Lung (tissue), 12 donors: ENCODE measurements around the gene C1orf21. TPM values are rescaled to one million over a fixed set of nuclear protein-coding genes. Genes with fewer than 3 reads are reported as not detected.
A peak's percentile ranks its signal among the peaks of the same experiment; 100 is the strongest.

Source experiments
- ATAC-seq: fragments of 200-7000 bp; cut with Tn5 transposase; one replicate; pipeline ENCODE4 v1.9.1; 2020; ENCODE audit warnings: moderate number of reproducible peaks; ENCODE audit not compliant: insufficient read depth, low FRiP score
- DNase-seq, 3 donors: peaks; one replicate each; pipeline ENCODE4 v3.0.0-alpha.2; 2013 to 2017
- H3K27ac ChIP-seq, 2 donors: one replicate each; pipeline ENCODE4 v1.5.1; 2013; ENCODE audit warnings: mild to moderate bottlenecking in 2 of 2, moderate library complexity in 2 of 2, control low read depth in 1 of 2, inconsistent platforms in 1 of 2, low read depth in 1 of 2, low read length in 1 of 2
- H3K27me3 ChIP-seq, 3 donors: one replicate each; pipeline ENCODE4 v1.5.1; 2013; ENCODE audit warnings: low read length in 2 of 3; ENCODE audit not compliant: control insufficient read depth in 3 of 3, insufficient read depth in 3 of 3
- H3K36me3 ChIP-seq, 4 donors: one replicate each; pipeline ENCODE4 v1.5.1; 2013; ENCODE audit warnings: low read length in 4 of 4, mild to moderate bottlenecking in 1 of 4, moderate library complexity in 1 of 4; ENCODE audit not compliant: control insufficient read depth in 4 of 4, insufficient read depth in 4 of 4
- H3K4me1 ChIP-seq, 5 donors: one replicate each; pipeline ENCODE4 v1.5.1; 2013; ENCODE audit warnings: low read length in 5 of 5, mild to moderate bottlenecking in 2 of 5, moderate library complexity in 1 of 5; ENCODE audit not compliant: control insufficient read depth in 5 of 5, insufficient read depth in 5 of 5
- H3K4me3 ChIP-seq: one replicate; pipeline ENCODE4 v1.5.1; 2013; ENCODE audit warnings: mild to moderate bottlenecking, control low read depth, moderate library complexity
- H3K9ac ChIP-seq, 2 donors: one replicate each; pipeline ENCODE4 v1.5.1; 2013; ENCODE audit warnings: low read length in 2 of 2, control low read depth in 1 of 2; ENCODE audit not compliant: insufficient read depth in 1 of 2
- H3K9me3 ChIP-seq, 4 donors: one replicate each; pipeline ENCODE4 v1.5.1; 2013; ENCODE audit warnings: low read length in 3 of 4, mild to moderate bottlenecking in 1 of 4, moderate library complexity in 1 of 4; ENCODE audit not compliant: control insufficient read depth in 4 of 4, insufficient read depth in 3 of 4
- CTCF ChIP-seq: IDR thresholded peaks from 2 replicates; pipeline ENCODE4 v1.5.1; 2012; ENCODE audit warnings: mild to moderate bottlenecking; ENCODE audit errors: control extremely low read depth, extremely low read depth
- WGBS, 2 donors: extraction: QIAGEN DNeasy Blood & Tissue Kit; methylation state at CpG; one replicate each; pipeline ENCODE4 v1.1.7; 2013; 5-methylcytosine and 5-hydroxymethylcytosine counted together
- polyA plus RNA-seq, 2 donors: library from polyadenylated mRNA; stranded (reverse); fragments of 200-250 nt; gene quantifications; one replicate each; pipeline ENCODE4 v1.2.1, GENCODE V29; 2013
- total RNA-seq, 2 donors: library from RNA; depleted of rRNA in 1 of 2; stranded (reverse); fragments of >200 nt in 1 of 2; gene quantifications; one replicate each; pipeline ENCODE4 v1.2.1, GENCODE V29; 2014 to 2021
- donor health status: control.
- donor health status: control.
- donor health status: Bipolar disorder and iron deficiency.
- donor health status: healthy.
- donor health status: DM: yes; HTN: yes; CAD: no.

C1orf21 gene
- total and polyA plus RNA-seq, 4 donors: 16.2 to 59.9 (median 45.5) TPM

GRCh38 chr1:184533049-184533448 is 146.2 kb downstream of the C1orf21 start:
- no peak for TF ChIP-seq CTCF
- ATAC-seq: no peak
- Histone ChIP-seq H3K36me3 (no peaks in the 10 kb centered on the region), H3K27me3 (no peaks in the 10 kb centered on the region), H3K9ac (no peak overlapping the region), H3K4me1 (peaks cover 0 to 22% (median 5%) of the 10 kb centered on the region in 5 donors), H3K27ac (no peak overlapping the region), H3K9me3 (peaks cover 0 to 6% (median 0%) of the 10 kb centered on the region in 4 donors), H3K4me3 (no peak overlapping the region)
- WGBS, 2 donors: 31 to 52% methylated on average over 2 of the region's 2 CpGs
- DNase-seq: no peak

- H3K9ac ChIP-seq: no peak overlapping the region
- no peaks in the 10 kb centered on the region for H3K27me3 ChIP-seq
- ATAC-seq: no peak
- H3K4me3 ChIP-seq: no peak overlapping the region
- 87 to 89% methylated on average over 4 of the region's 4 CpGs for WGBS, 2 donors
- DNase-seq: no peak
- H3K27ac ChIP-seq: no peak overlapping the region
- peaks cover 0 to 22% (median 5%) of the 10 kb centered on the region in 5 donors for H3K4me1 ChIP-seq
- peaks cover 0 to 6% (median 0%) of the 10 kb centered on the region in 4 donors for H3K9me3 ChIP-seq
- no peaks in the 10 kb centered on the region for H3K36me3 ChIP-seq
- TF ChIP-seq CTCF: no peak
Measured at GRCh38 chr1:184533915-184534314, 147.1 kb downstream of the C1orf21 start.

- Histone ChIP-seq H3K9me3 (peaks cover 0 to 6% (median 0%) of the 10 kb centered on the region in 4 donors), H3K9ac (no peak overlapping the region), H3K27ac (peak overlapping the region; percentile 51 to 78), H3K27me3 (no peaks in the 10 kb centered on the region), H3K36me3 (no peaks in the 10 kb centered on the region), H3K4me3 (no peak overlapping the region), H3K4me1 (peaks cover 0 to 20% (median 5%) of the 10 kb centered on the region in 5 donors)
- 89 to 94% methylated on average over 7 of the region's 7 CpGs for WGBS, 2 donors
- ATAC-seq (no peak), DNase-seq (no peak)
- no peak for TF ChIP-seq CTCF
Measured at GRCh38 chr1:184534690-184535089, 147.9 kb downstream of the C1orf21 start.
